Measurements from ENCODE around the gene CHD9NB.
"Not testable (repeated sequence)": the region's sequence is repeated elsewhere in the genome, so short reads cannot be mapped to it uniquely, and the experiment has no call there.

DNA sequence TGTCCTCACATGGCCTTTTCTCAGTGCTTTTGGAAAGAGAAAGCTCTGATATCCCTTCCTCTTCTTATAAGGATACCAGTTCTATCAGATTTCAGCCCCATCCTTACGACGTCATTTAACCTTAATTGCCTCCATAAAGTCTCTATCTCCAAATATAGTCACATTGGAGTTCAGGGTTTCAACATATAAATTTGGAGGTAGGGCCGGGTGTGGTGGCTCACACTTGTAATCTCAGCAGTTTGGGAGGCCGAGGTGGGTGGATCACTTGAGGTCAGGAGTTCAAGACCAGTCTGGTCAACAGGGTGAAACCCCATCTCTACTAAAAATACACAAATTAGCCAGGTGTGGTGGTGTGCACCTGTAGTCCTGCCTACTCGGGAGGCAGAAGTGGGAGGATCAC lies 5.2 kb downstream of the CHD9NB start:
- not testable (repeated sequence) for TF ChIP-seq EZH2 (IDR thresholded peaks at IDR 0.05); POLR2AphosphoS5 (IDR thresholded peaks at IDR 0.05; ENCODE audit: borderline replicate concordance, low read depth, low read length)

All from SK-N-MC (cell line).